ENCODE data around the gene ZNF804B.

The ZNF804B gene

DNA sequence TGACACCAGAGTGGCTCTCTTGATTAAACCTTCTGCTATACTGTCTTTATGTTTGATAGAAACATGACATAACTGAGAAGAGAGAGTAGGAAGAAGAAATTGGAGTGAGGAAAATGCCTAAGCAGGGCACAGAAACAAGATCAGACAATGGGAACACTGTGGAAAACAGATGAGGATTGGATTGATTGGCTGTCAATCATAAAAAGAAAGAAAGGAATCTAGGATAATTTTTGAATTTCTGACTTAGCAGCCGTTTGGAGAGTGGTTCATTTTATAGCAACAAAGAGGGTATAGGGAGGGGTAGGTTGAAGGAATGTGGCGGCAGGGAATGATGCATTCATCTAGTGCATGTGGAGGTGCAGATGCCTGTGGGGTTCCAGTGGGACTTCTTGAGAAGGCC lies 28.3 kb downstream of the ZNF804B start:
- TF ChIP-seq, protein P1, sequence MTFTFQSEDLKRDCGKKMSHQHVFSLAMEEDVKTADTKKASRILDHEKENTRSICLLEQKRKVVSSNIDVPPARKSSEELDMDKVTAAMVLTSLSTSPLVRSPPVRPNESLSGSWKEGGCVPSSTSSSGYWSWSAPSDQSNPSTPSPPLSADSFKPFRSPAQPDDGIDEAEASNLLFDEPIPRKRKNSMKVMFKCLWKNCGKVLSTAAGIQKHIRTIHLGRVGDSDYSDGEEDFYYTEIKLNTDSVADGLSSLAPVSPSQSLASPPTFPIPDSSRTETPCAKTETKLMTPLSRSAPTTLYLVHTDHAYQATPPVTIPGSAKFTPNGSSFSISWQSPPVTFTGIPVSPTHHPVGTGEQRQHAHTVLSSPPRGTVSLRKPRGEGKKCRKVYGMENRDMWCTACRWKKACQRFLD (tag by site-specific recombination; IDR thresholded peaks at IDR 0.05): no peak
- TF ChIP-seq ZNF544 (tag by site-specific recombination; IDR thresholded peaks at IDR 0.05): no peak
- no peak for TF ChIP-seq ZSCAN23 (tag by site-specific recombination; IDR thresholded peaks at IDR 0.05)
- no peak for TF ChIP-seq ZNF660 (tag by site-specific recombination; IDR thresholded peaks at IDR 0.05)
- no peak for TF ChIP-seq ZNF292 (tag by site-specific recombination; IDR thresholded peaks at IDR 0.05; ENCODE audit: borderline replicate concordance, low read depth)
- TF ChIP-seq, protein P2, sequence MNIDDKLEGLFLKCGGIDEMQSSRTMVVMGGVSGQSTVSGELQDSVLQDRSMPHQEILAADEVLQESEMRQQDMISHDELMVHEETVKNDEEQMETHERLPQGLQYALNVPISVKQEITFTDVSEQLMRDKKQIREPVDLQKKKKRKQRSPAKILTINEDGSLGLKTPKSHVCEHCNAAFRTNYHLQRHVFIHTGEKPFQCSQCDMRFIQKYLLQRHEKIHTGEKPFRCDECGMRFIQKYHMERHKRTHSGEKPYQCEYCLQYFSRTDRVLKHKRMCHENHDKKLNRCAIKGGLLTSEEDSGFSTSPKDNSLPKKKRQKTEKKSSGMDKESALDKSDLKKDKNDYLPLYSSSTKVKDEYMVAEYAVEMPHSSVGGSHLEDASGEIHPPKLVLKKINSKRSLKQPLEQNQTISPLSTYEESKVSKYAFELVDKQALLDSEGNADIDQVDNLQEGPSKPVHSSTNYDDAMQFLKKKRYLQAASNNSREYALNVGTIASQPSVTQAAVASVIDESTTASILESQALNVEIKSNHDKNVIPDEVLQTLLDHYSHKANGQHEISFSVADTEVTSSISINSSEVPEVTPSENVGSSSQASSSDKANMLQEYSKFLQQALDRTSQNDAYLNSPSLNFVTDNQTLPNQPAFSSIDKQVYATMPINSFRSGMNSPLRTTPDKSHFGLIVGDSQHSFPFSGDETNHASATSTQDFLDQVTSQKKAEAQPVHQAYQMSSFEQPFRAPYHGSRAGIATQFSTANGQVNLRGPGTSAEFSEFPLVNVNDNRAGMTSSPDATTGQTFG (tag by site-specific recombination; IDR thresholded peaks at IDR 0.05; ENCODE audit: borderline replicate concordance): no peak
- no peak for TF ChIP-seq ZSCAN16 (tag by site-specific recombination; IDR thresholded peaks at IDR 0.05)
- no peak for TF ChIP-seq SCRT2 (tag by site-specific recombination; IDR thresholded peaks at IDR 0.05)
- TF ChIP-seq ZSCAN30 (tag by site-specific recombination; IDR thresholded peaks at IDR 0.05): no peak
- TF ChIP-seq PRDM2 (tag by site-specific recombination; IDR thresholded peaks at IDR 0.05; ENCODE audit: borderline replicate concordance): no peak
- Histone ChIP-seq H3K27ac (ENCODE audit: extremely low read depth, low read depth, low read length) (no peak overlapping the region), H3K4me1 (ENCODE audit: control insufficient read depth, insufficient read depth, low read length) (no peaks in the 10 kb centered on the region), H3K36me3 (ENCODE audit: control insufficient read depth in 2 of 2, insufficient read depth in 1 of 2, low read length in 2 of 2) (no peaks in the 10 kb centered on the region), H3K9me3 (ENCODE audit: control insufficient read depth, insufficient read depth, low read depth, low read length) (no peaks in the 10 kb centered on the region), H3K4me3 (ENCODE audit: low read depth, low read length) (no peak overlapping the region)
- POLR2A ChIA-PET: no interaction called here
- CTCF ChIA-PET: interaction anchor here (0.6 kb wide), 1 partner anchor 324 kb away, joined by 3 read pairs; no protein-coding TSS in a partner anchor

- H3K9me3 ChIP-seq (ENCODE audit: control insufficient read depth, insufficient read depth, low read depth, low read length): no peaks in the 10 kb centered on the region
- no peaks in the 10 kb centered on the region for H3K4me1 ChIP-seq (ENCODE audit: control insufficient read depth, insufficient read depth, low read length)
- H3K4me3 ChIP-seq (ENCODE audit: low read depth, low read length): no peak overlapping the region
- POLR2A ChIA-PET: no interaction called here
- no peaks in the 10 kb centered on the region for H3K36me3 ChIP-seq (ENCODE audit: control insufficient read depth in 2 of 2, insufficient read depth in 1 of 2, low read length in 2 of 2)
- no peak overlapping the region for H3K27ac ChIP-seq (ENCODE audit: extremely low read depth, low read depth, low read length)
- TF ChIP-seq REPIN1 (tag by site-specific recombination; IDR thresholded peaks at IDR 0.05; ENCODE audit: low read depth): no peak
- 0 out of 2 replicates have a peak, but pooled peaks have one; percentile 16 for TF ChIP-seq ZNF664 (tag by site-specific recombination; IDR thresholded peaks at IDR 0.05)
- CTCF ChIA-PET: interaction anchor here (0.9 kb wide), 1 partner anchor 833 kb away, joined by 4 read pairs; no protein-coding TSS in a partner anchor
These were observed 30.1 kb downstream of the ZNF804B start for GRCh38 chr7:88789480-88790064.

Measured in HEK293 (cell line).